HG03175 (cell line): ENCODE data around the gene GARNL3.

ENCODE experiments used
- ATAC-seq: cut with Tn5 transposase; IDR thresholded peaks from one replicate; pipeline ENCODE4 v1.9.1; 2021; ENCODE audit warnings: mild to moderate bottlenecking, moderate library complexity; ENCODE audit not compliant: unreplicated experiment

Gene GARNL3

GRCh38 chr9:127344368-127345000 lies 79.9 kb downstream of the GARNL3 start:
- no peak for ATAC-seq

GRCh38 chr9:127345566-127345965 lies 81.0 kb downstream of the GARNL3 start:
- ATAC-seq: no peak

- no peak for ATAC-seq
Measured at GRCh38 chr9:127346584-127346983, 82.0 kb downstream of the GARNL3 start.

GRCh38 chr9:127347831-127348776 lies 83.5 kb downstream of the GARNL3 start:
- ATAC-seq: no peak

GRCh38 chr9:127349483-127350113 lies 85.0 kb downstream of the GARNL3 start:
- ATAC-seq: no peak

- no peak for ATAC-seq
Measured at GRCh38 chr9:127351182-127352166, 86.9 kb downstream of the GARNL3 start.

- no peak for ATAC-seq
Measured at GRCh38 chr9:127353882-127354281, 89.3 kb downstream of the GARNL3 start.

GRCh38 chr9:127356906-127357305 lies 92.3 kb downstream of the GARNL3 start:
- ATAC-seq: no peak

- ATAC-seq: no peak
Measured at GRCh38 chr9:127358023-127358535, 93.5 kb downstream of the GARNL3 start.

- no peak for ATAC-seq
Measured at GRCh38 chr9:127358770-127359169, 94.2 kb downstream of the GARNL3 start.

- ATAC-seq: no peak
Measured at GRCh38 chr9:127360250-127360649, 95.7 kb downstream of the GARNL3 start.

GRCh38 chr9:127360829-127361228 lies 96.3 kb downstream of the GARNL3 start:
- no peak for ATAC-seq

- ATAC-seq: no peak
Measured at GRCh38 chr9:127361561-127361960, 97.0 kb downstream of the GARNL3 start.

GRCh38 chr9:127362829-127363228 lies 98.3 kb downstream of the GARNL3 start:
- no peak for ATAC-seq

GRCh38 chr9:127365461-127365860 lies 100.9 kb downstream of the GARNL3 start:
- no peak for ATAC-seq

- no peak for ATAC-seq
Measured at GRCh38 chr9:127366594-127366993, 102.0 kb downstream of the GARNL3 start.

GRCh38 chr9:127368852-127369402 lies 104.4 kb downstream of the GARNL3 start:
- ATAC-seq: no peak

- ATAC-seq: no peak
Measured at GRCh38 chr9:127369428-127369827, 104.9 kb downstream of the GARNL3 start.

- ATAC-seq: no peak
Measured at GRCh38 chr9:127370147-127370579, 105.6 kb downstream of the GARNL3 start.
